Activated T-cell treated with anti-CD3 and anti-CD28 coated beads, Interleukin-2, amount 50 U/mL, for 1 hour (primary cell): Measurements from ENCODE around the gene MYO1E.
A peak's percentile ranks its signal among the peaks of the same experiment; 100 is the strongest.

ENCODE experiments used
- DNase-seq: peaks from one replicate; pipeline ENCODE4 v3.0.0-alpha.2; 2020

MYO1E gene

DNA sequence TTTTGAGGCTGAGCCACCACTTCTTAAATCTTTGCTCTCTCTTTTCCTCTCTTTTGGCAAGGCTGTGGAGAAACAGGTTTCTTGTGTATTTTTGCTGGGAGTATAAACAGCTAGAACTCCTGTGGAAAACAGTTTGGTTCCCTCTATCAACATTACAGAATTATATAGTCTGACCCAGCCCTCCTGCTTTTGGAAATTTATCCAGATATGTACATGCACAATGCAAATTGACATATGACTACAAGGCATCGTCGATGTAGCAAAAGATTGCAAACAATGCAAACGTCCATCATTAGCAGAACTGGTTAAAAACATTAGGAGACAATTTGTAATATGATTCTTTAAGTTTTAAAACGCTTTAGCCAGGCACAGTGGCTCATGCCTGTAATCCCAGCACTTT is 12.5 kb upstream of the MYO1E start:
- DNase-seq = no peak

DNA sequence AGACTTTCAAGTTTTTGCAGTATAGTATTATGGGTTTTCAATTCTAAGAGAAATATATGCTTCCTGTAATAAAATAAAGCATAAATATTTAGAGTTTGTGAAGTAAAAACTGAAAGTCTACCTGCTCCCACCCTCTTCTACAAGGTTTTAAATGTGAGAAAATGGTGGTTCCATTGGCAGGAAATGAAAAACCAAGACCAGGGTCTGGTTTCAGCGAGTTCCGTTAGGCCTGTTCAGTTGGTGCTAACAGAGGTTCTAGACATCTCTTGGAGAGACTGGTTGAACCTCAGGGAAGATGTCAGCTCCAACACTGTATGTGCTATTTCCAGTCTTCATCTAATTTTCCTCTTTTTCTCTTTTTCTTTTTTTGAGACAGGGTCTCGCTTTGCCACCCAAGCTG is 11.8 kb upstream of the MYO1E start:
- DNase-seq = no peak

DNA sequence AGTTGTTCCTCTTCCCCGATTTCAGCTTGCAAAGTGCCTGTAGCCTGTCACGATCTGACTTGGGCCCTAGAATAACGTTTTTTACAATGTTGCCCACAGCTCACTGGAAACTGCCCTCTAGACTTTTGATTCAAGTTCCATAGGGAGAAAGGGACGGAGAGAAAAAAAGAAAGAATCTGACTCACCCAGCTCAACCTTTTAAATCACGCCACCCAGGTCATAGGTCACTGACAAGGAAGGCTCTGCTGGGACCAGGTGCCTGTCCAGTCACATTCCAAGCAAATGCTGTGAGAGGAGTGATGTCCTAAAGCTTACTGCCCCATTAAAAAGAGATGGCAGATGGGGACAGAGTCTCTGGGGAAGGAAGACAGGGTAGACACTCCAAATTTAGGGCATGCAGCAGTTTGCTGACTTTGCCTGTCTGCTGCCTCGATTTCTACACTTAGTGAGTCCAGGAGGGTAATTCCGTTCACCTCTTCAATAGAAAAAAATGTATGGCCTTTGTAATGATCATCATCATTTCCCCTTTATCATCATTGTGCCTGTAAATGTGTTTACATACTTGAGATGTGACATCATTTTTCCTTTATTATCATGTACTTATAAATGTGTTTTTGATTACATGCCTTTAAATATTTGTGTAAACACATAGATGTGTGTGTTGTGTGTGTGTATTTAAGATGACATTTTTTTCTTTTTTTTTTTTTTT is 8.4 kb upstream of the MYO1E start:
- DNase-seq = no peak

DNA sequence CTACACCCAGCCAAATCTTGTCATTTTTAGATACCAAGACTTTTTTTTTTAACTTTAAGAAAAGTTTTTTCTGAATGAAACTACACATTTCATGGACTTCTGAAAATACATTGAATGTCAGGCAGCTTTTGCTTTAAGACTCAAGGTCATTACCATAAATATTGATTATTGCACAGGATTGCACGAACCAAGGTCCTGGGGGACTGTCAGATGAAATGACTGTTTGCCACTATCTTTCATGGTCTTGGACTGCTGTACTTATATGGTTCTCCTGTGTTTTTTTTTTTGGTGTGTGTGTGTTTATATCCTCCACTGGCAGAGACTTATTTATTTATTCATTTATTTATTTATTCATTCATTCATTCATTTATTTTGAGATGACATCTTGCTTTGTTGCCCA is 6.9 kb upstream of the MYO1E start:
- no peak for DNase-seq

DNA sequence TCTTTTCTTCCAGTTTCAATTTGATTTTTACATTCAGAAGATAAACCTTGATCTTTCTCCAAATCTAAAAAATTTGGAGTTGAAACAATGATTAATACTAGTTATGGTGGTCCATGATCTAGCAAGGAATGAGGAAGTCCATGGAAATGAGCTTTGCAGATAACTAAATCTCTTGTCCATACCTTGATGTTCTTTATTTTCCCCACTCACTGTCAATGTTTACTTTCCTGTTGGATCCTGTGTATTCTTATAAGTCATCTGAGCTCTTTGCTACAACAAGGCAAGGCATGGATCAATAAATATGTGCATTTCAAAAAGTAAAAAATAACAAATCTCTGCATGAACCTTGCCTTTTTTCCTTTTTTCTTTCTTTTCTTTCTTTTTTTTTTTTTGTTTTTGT is 6.2 kb upstream of the MYO1E start:
- DNase-seq = no peak

DNA sequence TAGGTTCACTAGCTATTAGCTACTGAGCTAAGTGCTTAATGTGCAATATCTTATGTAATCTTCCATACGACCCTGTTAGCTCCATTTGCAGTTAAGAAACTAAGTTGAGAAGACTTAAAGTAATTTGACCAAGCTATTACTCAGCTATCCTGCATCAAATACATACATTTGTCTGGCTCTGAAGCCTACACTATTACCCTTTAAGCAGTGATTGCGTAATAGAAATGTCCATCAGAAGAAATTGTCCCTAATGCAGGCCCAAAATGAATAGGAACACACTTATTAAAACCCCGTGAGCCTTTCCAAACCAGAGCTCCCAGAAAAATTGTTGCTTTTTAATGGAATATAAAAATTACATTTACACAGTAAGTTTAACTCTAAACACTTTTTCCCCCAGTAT is 5.3 kb upstream of the MYO1E start:
- no peak for DNase-seq

DNA sequence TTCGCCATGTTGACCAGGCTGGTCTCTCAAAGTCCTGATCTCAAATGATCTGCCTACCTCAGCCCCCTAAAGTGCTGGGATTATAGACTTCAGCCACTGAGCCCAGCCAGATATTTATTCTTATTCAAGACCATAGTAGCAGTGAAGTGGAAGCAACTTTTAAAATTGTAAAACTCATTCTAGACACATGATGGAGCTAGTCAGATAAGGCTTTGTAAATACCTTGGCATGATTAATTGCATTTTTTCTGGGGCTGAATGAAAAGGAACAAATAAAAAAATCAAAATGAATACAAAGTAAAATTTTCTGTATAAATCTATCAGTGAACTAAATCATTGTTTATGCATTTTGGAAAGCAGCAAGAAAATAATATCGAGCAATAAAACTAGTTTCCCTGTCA is 4.1 kb upstream of the MYO1E start:
- DNase-seq = no peak

DNA sequence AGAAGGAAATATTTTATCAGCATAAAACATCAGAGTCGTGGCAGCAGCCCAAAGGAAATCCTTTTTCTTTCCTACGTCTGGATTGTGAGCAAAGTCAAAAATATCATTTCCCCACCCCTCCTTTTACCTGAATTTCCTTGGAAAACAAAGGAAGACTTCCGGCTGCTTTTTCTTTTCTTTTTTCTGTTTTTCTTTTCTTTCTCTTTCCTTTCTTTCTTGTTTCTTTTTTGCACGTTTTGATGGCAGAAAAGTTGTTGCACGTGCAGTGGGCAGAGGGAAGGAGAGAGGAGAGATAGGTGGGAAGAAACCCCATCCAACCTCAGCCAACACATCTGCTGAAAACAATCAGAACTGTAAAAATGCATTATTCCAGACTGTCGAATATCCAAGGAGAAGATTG is 544 bp upstream of the MYO1E start:
- DNase-seq = no peak

DNA sequence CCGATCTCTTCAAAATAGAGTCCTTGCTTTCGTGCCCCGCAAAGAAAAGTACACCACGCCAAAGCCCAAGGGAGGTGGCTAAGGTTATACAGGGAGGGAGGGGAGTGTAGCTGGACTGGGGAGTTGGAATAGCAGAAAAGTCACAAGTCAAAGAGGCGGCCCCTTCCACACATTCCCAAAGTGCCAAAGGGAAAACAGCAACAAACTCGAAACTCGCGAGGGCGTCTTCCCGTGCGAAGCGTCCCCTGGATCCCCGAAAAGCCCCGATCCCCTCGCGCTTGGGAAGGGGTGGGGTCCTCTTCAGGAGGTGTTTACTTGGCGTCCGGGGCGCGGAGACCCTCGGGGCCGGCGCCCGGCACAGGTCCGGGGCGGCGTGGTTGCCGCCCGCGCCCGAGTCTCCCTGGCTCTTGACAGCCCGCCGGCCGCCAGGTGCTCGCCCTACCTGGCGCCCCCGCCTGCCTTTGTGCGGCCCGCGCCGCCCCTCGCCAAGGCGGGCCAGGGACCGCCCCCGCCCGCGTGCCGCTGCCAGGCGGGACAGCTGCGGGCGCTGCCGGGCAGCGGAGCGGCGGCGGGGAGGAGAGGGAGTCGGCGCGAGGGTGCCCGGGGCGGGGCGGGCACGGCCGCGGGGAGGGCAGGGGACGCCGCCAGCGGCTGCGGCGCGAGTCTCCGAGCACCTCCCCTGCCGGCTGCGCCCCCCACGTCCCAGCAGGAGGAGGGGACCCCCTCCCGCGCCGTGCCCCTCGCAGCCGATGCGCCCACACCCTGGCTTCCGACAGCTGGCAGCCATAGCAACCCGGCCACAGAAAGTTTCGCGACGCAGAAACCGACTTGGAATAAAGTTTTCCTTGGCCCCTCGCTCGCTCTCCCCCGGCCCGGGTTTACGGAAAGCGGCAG is 966 bp downstream of the MYO1E start:
- peak; percentile 25 for DNase-seq

DNA sequence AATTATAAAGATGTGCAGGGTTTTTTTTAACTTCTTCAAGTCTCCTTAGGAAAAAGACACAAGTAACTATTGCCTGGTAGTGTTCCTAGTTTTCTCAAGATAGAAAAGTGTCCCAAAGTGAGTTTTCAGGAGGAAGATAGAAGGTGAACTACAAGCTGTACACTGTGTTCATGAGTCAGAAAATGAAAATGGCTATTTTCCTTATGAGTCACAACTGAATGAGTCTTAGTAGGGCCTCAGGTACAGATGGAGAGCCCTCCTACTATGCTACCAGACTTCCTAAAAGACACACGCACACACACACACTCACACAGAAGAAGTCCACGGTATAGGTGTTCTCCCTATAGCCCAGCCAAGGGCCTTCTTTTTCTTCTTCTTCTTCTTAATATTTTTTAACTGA is 3.1 kb downstream of the MYO1E start:
- no peak for DNase-seq

DNA sequence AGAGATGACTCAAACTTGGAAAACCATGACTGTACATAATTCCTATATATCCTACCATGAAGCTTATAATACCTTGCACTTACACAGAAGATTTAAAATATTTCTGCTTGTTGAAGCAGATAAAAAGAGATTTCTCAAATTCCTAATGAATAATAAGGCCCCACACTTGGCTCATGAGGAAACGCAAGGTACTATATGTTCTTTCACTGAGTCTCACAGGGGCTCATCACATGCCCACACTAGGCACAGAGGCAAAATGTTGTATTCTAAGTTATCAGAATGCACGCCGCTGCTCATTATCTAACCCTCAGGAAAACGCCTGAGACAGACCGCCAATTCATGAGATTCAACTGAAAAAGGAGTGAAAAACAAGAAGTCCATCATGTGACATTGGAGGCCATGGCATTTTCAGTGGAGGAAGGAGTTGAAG is 5.6 kb downstream of the MYO1E start:
- no peak for DNase-seq

DNA sequence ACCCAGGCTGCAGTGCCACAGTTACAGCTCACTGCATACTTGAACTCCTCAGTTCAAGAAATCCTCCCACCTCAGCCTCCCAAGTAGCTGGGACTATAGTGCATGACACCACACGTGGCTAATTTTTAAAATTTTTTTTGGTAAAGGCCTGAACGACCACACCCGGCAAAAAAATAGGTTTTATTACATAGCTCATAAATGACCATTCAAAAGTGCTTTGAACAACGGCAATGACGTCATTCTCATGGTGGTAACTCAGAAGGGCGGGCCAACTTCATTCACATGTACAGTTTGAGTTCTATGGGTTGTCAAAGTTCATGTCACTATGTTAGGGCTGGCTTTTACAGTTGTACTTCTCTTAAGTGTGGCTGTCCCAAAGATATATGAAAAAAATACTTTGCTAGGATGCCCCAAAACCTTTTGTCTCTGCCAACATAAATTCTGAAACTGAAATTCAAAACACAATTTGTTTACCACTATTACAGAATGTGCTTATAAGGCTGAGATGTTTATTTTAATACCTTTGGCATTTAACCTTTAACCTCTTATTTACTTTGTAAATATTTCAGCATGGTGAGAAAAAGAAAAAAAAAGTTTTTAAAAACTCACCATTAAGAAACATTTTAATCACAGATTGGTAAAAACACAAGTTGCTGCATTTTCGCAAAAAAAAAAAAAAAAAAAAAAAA is 6.2 kb downstream of the MYO1E start:
- no peak for DNase-seq

DNA sequence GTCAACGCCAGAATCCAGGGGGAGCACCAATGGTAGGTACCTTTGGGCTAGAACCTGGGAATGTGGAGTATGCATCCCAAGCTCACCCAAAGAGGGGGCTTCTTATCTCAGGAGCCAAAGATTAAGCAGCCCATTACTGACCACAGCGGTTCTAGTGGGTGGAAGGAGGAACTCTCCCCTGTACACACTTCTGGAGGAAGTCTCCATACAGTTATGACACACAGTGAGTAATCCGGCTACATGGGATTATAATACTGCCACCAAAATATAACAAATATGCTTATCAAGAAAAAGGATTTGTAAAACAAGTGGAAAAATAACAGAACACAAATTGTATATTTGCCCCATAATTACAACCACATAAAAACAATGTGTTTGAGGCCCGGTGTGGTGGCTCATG is 8.4 kb downstream of the MYO1E start:
- DNase-seq = no peak

DNA sequence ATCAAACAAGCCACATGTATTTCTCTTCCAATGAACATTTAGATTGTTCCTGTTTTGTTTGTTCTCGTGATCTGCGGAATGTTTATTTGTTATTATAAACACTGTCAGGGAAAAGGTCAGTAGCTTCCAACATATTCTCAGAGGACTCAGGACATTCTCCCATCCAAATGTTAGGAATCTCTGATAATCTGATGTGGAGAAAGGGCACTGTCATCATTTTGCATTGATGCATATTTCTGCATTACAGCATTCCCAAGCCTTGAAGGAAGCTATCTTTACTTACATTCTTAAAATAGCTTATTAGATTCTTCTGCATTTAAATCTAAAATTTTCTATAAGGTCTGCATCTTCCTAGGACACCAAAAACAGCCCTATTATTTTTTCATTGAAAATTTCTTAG is 10.3 kb downstream of the MYO1E start:
- DNase-seq = no peak

DNA sequence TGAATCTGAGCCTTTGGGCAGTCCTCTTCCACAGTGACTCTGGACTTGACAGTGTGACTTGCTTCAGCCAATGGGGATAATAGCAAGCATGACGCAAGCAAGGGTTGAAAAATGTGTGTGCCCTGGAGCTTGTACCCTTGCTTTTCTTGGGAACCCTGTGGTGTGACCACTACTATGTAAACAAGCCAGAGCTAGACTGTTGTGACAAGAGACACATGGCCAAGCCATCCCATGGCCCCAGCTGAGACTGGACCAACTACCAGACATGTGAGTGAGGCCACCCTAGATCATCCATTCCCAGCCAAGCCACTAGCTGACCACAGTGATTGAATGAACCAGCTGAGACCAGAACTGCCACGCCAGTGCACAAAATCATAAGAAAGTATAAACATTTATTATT is 11.8 kb downstream of the MYO1E start:
- no peak for DNase-seq

DNA sequence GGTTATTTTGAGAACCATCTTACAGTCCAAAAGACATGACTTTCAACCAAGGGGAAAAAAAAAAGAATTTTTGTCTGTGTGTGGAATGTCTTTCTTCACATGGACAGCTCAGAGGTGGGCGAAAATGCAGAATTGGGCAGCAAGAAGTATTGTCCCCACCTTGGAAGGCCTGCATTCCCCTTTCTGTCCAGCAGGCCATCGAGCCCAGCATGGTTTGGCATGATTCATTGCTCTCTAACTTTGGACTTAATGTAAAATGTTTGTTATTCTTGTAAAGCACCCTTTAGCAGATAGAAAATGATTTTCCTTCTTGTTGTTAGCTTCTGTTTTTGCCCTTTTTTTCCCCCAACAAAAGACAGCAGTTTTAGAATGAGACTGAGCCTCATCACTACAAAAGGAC is 12.4 kb downstream of the MYO1E start:
- DNase-seq = no peak

DNA sequence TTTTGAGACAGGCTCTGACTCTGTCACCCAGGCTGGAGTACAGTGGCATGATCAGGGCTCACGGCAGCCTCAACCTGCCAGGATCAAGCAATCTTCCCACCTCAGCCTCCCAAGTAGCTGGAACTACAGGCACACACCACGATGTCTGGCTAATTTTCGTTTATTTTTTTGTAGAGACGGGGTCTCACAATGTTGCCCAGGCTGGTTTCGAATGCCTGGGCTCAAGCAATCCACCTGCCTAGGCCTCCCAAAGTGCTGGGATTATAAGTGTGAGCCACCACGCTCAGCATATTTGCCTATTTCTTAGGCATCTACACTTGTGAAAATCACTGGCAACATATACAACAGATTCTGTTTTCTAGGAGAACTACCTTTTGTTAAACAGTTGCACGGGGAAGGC is 16.9 kb downstream of the MYO1E start:
- no peak for DNase-seq

DNA sequence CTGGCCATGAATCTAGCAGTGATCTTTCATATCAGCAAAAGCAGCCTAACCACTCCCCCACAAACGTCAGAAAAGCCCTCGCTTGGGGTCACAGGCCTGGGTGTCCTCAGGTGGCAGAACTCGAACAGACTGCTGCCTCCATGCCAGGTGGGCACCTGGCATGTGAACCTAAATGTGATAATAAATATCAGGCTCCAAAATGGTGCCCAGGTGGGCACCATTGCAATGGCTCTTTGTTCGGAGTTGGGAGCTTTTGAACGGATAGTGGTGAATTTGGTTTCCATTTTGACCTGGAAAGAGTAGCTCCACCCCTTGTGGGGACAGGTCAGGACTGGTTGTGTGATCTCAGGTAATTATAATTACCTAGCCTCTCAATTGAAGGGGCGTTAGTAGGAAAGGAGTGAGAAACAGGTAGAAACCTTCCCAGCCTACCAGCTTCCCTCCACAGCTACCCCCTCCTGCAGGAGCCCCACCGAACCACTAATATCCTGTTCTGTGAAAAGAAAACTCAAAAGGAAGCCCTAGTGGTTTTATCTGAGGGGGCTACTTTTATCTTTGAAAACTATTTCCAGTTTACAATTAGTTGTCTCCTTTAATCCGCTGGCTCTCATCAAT is 18.1 kb downstream of the MYO1E start:
- no peak for DNase-seq

DNA sequence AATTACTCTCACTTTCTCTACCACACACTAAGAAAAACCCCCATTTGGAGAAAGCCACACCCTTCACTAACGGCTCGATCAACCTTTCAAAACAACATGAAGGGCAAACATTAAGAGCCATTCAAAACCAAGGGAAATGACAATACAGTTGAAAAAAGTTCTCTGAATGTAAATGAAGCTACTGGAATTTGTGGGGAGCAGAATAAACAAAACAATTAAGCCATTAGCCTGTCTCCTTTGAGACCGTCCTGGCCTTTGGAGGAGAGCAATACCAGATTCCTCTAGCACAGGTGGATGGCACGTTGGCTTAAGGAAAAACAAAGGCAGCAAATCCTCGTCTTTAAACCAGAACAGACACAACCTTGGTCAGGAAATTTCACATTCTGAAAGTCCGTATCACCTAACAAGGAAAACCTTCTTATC is 18.7 kb downstream of the MYO1E start:
- DNase-seq = no peak

DNA sequence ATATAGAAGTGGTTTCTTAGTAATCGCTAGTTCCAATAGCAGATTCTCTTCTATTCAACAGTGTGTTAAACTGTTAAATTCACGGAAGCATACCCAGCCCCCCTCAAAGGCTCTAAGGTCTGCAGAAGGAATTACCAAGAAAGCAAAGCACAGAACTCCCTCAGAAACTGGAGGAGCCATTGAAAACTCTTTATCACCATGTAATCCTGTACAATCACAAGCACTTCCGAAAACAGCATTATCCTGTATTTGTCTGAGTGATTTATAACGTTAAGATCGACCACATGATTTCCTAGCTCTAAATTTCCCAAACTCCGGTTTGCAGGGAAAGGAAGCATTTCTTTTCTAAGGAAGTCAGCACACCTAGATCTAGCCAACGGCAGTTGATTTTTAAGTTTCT is 20.0 kb downstream of the MYO1E start:
- no peak for DNase-seq

DNA sequence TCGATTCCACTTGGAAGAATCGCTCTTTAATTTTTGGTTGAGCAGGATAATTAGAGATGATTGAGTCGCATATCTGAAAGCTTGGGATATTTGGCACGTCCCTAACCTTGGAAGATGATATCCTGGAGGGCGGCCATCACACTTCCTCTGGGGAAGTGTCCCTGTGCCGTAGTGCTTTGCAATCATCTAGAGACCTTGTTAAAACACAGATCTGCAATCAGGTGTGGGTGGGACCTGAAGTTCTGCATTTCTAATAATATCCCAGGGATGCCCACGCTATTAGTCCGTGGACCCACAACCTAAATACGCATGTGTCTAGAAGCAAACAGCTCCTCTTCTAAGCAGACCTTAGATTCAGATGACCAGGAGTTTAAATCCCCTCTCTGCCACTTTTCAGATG is 20.5 kb downstream of the MYO1E start:
- no peak for DNase-seq

DNA sequence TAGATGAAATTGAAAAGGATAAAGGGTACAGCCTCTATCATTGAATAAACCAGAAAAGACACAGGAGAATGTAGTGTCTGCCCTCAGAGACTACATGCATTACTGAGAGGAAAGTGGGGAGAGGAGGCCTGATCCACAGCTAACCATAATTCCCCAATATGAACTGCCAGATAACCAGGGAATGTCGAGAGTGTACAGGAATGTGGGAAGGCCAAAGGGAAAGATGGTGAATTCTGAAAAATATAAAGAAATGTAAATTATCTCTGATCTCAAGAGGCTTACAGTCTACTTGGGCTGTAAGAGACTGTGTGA is 22.3 kb downstream of the MYO1E start:
- no peak for DNase-seq

DNA sequence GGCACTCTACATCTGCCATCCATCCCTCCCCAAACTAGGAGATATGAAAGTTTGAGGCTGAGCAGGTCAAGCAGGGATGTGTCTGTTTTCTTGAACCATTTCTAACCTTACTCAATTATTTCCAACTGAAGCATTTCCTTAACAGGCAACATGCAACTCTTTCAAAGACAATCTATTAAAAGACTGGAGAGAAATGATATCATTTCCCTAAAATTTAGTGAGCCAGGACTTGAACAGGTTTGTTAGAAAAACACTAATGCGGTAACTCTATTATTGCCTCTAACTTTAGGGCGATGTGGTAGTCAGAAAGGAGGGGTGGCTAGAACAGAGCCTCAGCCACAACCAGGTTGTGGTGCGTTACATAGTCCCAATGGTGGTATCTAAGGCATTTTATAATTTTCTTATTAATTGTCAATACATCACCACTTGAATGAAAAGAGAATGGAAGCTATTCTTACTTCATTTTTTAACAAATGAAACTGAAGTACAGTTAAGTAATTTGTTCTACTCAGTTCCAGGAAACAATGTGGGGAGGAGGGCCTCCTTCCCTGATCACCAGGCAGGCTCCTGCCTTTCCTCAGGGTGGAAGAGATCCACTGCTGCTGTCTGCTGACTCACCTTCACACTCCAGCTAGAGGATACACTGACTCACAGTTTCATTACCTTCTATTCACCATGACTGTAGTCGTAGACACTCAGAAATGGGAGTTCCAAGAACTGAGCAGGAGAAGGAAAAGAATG is 22.8 kb downstream of the MYO1E start:
- DNase-seq = no peak
